Measurements from ENCODE around the gene CD33. TPM values are rescaled to one million over a fixed set of nuclear protein-coding genes. Genes with fewer than 3 reads are reported as not detected.
"Not testable (repeated sequence)": the region's sequence is repeated elsewhere in the genome, so short reads cannot be mapped to it uniquely, and the experiment has no call there.

Gene CD33
- 15.0 and 18.7 TPM in 2 replicates for total RNA-seq

DNA sequence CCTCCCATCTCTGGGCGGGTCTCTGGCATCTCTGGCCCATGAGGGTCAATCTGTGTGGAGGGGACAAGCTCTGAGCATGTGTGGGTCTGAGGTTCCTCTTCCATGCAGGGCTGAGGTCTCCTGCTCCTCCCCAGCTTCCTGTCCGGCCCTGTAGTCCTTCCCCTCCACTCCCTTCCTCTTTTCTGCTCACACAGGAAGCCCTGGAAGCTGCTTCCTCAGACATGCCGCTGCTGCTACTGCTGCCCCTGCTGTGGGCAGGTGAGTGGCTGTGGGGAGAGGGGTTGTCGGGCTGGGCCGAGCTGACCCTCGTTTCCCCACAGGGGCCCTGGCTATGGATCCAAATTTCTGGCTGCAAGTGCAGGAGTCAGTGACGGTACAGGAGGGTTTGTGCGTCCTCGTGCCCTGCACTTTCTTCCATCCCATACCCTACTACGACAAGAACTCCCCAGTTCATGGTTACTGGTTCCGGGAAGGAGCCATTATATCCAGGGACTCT, at the start of gene CD33:
CD33 (plus strand) TSS at position 183 of the 496 bp plus-strand sequence; CDS start at position 222, 39 bp downstream.
- intact Hi-C loops (cut with micrococcal nuclease) = not testable (repeated sequence)

DNA sequence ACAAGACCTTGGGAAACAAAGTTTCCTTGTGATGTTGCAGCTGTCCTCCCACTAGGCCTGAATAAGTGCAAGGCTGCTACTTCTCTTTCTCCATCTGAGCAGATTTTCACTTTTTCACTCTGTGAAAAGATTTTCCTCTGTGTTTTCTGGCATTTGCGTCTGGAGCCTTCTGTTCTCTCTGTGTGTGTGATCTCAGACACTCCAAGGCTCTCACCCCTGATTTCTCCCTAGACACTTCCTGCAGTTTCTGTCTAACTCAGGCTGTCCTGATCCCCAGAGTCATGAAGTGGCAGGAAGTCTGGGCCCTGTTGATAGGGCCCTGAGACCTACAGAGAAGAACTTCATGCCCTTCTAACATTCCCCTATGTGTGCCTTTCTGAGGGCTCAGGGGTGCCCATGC, 45.6 kb upstream of the CD33 start:
- intact Hi-C loops (cut with micrococcal nuclease) = no loop called here

DNA sequence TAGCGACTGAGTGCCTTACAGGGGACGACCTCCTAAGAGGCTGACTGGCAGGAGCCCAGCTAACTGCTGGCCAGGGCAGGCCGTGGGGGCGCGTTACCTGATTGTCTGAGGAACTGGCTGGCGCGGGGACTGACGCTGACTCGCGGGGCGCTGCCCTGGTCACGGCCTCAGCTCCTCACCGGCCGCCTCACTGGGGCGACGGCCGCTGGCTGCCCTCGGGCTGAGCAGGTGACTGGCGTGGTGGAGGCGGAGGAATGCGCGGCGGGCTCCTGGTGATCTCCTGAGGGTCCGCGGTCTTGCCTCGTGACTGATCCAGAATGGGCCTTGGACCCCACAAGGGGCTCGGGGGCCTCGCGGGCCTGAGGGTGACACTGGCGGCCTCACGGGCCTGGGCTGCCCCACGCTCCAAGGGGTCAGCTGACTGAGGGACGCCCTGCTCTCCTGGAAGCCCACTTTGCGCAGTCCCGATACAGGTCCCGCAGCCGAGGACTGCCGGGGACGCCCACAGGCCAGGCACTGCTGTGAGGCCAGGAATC, 43.4 kb upstream of the CD33 start:
- intact Hi-C loops (cut with micrococcal nuclease) = no loop called here

DNA sequence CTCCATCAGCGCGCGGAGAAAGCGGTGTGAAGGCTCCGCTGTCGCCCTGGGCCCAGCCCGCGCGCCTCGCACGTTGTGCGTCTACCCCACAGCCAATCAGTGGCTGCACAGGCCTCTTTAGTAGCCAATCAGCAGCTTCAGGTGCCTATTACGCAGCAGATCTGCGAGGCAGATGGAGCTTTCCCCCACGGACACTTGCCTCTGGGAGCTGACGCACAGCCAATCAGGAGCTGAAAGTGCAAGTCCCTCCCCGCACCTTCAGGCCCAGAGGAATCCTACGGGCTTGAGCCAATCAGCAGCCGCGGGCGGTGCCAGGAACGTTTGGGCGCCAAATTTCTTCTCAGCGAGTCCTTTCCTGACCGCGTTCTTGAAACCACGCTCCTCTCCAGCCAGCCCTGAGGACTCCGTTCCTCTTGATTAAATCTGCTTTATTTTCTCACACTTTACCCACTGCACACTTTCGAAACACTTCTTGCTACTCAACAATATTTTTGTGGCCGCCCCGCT, 42.9 kb upstream of the CD33 start:
- intact Hi-C loops (cut with micrococcal nuclease) = no loop called here

DNA sequence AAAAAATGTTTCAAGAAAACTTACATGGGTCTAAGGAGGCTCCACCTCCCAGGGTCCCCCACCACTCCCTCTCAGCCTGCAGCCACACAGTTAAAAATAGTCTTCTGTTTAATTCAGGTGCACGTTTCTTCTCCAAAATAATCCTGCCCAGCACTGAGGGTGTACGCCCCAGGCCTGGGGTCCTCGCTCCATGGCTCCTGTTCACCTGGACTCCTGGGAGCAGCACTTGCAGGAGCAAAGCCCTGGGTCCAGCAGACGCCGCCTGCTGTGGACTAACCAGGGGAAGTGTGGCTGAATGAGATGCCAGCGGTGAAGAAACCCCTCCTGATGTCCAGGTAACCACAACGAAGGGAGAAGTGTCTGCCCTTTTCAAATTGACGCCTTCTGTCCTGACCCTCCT, 41.3 kb upstream of the CD33 start:
- intact Hi-C loops (cut with micrococcal nuclease) = no loop called here

DNA sequence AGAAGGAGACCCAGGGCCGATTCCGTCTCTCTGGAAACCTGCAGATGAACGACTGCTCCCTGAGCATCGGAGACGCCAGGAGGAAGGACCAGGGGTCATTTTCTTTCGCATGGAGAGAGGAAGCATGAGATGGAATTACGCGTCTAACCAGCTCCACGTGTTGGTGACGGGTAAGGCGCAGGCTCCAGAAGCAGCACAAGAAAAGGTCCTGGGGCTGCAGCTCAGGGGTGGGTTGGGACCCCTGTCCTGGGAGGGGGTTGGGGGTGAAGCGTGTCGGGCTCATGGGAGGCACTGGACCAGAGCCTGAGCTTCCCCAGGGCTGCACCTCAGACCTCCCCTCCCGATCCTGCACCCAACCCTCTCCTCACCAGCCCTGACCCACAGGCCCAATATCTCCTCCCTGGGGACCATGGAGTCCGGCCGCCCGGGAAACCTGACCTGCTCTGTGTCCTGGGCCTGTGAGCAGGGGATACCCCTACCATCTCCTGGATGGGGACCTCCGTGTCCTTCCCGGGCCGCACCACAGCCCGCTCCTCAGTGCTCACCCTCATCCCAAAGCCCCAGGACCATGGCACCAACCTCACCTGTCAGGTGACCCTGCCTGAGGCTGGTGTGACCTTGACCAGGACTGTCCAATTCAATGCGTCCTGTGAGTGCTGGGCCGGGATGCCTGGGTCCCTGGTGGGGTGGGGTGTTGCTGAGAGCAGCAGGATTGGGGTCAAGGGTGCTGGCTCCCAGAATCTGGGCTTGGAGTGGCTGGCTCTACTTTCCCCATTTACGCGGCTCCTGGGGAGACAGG, 39.6 kb upstream of the CD33 start:
- intact Hi-C loops (cut with micrococcal nuclease) = no loop called here

DNA sequence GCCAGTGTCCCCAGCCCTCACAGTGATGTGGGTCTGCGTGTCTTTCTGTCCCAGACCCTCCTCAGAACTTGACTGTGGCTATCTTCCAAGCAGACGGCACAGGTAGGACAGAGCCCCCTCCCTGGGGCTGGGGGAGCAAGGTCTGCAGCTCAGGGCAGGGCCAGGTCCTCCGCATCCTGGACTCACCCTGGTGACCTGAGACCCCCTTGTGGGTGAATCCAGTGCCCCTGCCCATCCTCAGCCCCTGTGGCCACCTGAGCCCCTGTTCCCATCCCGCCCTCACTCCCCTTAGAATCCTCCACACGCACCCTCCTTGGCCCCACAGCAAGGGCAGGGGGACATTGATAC, 39.0 kb upstream of the CD33 start:
- intact Hi-C loops (cut with micrococcal nuclease) = no loop called here

DNA sequence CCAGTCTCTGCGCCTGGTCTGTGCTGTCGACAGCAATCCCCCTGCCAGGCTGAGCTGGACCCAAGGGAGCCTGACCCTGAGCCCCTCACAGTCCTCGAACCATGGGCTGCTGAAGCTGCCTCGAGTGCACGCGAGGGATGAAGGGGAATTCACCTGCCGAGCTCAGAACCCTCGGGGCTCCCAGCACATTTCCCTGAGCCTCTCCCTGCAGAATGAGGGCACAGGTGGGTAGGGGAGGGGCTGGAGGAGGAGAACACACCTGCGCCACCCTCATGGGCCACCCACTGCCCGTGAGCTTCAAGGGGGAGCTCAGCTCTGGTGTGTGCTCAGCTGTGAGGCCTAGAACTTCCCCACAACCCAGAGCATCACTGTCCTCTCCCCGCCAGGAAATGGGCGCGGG, 38.6 kb upstream of the CD33 start:
- intact Hi-C loops (cut with micrococcal nuclease) = no loop called here

GRCh38 chr19:51187395-51188226, 37.3 kb upstream of the CD33 start:
- intact Hi-C loops (cut with micrococcal nuclease) = no loop called here

GRCh38 chr19:51188227-51188559, 36.7 kb upstream of the CD33 start:
- intact Hi-C loops (cut with micrococcal nuclease) = no loop called here

DNA sequence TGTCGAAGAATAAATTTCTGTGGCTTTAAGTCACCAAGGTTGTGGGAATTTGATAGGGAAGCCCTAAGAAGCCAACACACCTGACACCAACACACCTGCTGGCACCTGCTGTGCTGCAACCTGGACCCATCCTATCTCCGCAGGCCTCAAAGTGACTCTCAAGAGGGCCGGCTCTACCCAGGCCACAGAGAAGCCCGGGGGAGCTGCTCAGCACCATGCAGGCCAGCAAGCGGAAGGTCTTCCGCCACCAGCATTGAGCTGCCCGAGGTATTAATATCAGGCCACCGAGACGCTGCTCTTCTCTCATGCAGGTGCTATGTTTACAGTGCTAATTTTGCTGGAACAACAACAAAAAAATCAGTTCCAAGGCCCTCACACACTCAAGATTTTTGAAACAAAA, 32.2 kb upstream of the CD33 start:
- intact Hi-C loops (cut with micrococcal nuclease) = no loop called here

DNA sequence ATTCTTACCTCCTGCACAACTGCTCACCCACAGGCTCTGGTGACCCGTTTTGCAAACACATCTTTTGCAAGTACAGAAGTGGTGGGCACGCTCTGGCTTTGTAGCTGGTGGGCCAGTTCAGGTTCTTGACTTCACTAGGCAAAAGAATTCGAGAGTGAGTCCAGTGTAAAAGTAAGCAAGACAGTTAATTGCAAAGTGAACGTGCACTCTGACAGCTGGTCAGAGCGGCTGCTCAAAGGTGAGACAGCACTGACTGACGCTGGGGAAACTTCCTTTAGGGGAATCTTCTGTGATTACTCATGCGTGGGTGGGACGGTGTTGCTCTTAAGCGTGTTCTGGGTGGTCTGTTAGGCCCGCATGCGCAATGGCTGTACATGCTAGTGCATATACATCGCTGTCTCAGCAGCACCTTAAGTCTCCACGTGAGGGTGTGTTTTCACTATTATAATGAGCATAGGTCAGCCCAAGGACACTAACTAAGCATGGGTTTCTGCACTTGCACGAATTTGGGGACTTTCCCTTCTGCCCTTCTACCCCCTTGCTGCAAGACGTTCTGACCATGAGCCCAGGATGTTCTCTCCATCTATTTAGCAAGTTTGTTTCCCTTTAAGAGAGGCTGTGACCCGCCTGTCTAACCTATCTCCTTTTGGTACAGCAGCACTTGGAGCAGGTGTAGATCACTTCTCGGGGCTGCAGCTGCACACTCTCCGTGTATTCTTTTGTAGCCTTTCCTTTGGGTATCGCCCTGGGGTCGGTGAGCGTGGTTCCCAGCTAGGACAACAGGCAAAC, 30.2 kb upstream of the CD33 start:
- intact Hi-C loops (cut with micrococcal nuclease) = no loop called here

DNA sequence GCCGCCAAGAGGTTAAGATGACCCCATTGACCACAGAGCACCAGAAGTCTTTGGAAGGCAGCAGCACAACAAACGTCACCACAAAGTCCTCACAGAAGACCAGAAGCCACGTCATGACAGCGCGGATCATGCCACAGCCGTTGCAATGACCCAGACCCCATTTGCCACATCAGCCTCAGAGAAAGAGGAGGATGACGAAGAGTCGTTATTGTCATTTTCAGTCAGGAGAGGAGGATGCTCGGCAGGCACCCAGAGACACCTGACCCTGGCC, 29.6 kb upstream of the CD33 start:
- intact Hi-C loops (cut with micrococcal nuclease) = no loop called here

DNA sequence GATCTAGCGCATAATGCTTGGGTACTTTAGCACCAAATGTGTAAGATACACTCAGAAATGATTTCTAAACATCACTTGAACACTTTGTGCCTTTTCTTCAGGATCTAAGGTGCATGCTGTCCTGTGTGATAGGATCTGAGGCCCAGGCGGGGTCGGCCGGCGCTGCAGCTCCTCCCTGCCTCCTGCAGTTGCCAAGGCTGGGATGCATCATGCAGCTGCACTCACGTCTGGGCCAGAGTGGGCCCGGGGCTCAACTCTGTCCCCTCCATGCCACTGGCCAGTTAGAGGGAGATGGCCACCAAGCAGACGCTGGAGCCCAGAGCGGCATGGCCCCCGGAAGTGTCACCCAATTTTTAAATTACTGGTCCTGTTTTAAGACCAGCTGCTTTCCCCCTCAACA, 29.3 kb upstream of the CD33 start:
- intact Hi-C loops (cut with micrococcal nuclease) = no loop called here

DNA sequence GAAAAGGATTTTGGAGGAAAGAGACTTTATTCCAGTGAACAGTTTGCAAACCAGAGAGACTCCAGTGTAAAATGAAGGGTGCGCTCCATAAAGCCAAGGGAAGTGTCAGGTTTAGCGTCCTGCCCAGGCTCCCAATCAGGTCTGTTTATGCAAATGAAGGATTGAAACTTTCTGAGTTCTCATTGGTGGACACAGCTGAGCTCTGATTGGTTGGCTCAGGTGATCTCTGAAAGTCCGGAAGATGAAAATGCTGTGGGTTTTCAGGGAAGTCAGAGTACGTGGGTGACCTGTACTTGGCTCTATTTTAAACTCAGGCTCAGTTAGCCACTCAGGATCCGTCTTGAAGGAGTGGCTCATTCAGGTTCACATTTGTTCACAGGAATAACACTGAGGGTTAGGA, 28.7 kb upstream of the CD33 start:
- intact Hi-C loops (cut with micrococcal nuclease) = no loop called here

DNA sequence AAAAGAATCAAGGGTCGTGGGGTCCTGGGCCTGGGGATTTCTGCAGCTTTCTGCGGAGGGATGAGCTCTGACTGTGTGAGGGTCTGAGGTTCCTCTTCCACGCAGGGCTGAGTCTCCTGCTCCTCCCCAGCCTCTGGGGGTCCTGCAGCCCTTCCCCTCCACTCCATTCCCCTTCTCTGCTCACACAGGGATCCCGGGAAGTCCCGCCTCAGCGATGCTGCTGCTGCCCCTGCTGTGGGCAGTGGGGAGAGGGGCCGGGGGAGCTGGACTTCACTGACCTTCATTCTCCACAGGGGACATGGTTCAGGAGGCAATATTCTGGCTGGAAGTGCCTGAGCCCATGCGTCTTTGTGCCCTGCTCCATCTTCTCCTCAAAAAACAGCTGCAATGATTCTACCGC, 26.2 kb upstream of the CD33 start:
- intact Hi-C loops (cut with micrococcal nuclease) = no loop called here

- intact Hi-C loops (cut with micrococcal nuclease) = loop anchor here (10.0 kb wide), 1 partner anchor 55 kb away; the partner anchor contains the start of gene SIGLECL1
Observed at GRCh38 chr19:51200071-51200666, 24.7 kb upstream of the CD33 start.

- intact Hi-C loops (cut with micrococcal nuclease) = loop anchor here (10.0 kb wide), 1 partner anchor 53 kb away; the partner anchor contains the start of gene SIGLECL1
Observed at GRCh38 chr19:51201712-51202111, 23.2 kb upstream of the CD33 start.

DNA sequence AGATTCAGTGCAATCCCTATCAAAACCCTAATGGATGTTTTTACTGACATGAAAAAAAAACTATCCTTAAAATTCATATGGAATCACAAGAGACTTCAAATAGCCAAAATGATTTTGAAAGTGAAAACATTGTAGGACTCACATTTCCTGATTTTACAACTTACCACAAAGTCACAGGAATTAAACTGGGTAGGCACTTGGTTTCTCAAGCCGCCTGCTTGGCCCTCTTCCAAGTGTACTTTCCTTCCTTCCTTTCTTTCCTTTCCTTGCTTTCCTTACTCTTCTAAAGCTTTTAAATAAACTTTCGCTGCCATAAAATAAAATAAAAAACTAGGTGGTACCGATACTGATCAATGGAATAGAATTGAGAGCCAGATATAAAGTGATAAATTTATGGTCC, 21.0 kb upstream of the CD33 start:
- intact Hi-C loops (cut with micrococcal nuclease) = loop anchor here (10.0 kb wide), 1 partner anchor 51 kb away; the partner anchor contains the start of gene SIGLECL1

GRCh38 chr19:51204321-51204720, 20.6 kb upstream of the CD33 start:
- intact Hi-C loops (cut with micrococcal nuclease) = loop anchor here (10.0 kb wide), 1 partner anchor 50 kb away; the partner anchor contains the start of gene SIGLECL1

GRCh38 chr19:51207747-51208146, 17.1 kb upstream of the CD33 start:
- intact Hi-C loops (cut with micrococcal nuclease) = loop anchor here (10.0 kb wide), 1 partner anchor 47 kb away; the partner anchor contains the start of gene SIGLECL1

All from T-helper 2 cell treated with Interferon-gamma antibody and Interleukin-4, amounts not matched to agents 100 ng/mL and 5 ng/mL, for 36 hours (primary cell).